ENCODE measurements around the gene SH3RF2.
"Not testable (repeated sequence)": the region's sequence is repeated elsewhere in the genome, so short reads cannot be mapped to it uniquely, and the experiment has no call there.

The SH3RF2 gene

DNA sequence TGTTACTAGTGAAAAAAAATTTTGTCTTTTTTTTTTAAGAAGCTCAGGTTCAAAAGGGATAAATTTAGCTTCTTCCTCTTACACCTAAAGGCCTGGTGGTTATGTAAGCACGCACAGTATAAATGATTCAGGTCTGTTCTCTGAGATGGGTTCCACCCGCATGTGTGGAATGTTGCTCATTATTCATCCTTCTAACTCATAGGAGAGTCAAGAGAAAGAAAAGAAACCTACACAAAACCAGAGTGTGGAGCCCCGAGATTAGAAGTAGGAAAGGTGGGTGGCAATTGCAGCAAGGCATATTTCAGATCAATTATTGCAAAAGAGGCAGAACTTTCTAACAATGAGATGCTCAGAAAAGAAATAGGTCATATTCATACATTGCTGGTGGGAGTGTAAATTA lies 155.5 kb downstream of the SH3RF2 start:
- DNase-seq, result no peak

GRCh38 chr5:146098047-146098446 lies 161.7 kb downstream of the SH3RF2 start:
- no peak for DNase-seq

- DNase-seq, result no peak
These were observed 165.3 kb downstream of the SH3RF2 start for GRCh38 chr5:146101646-146102045.

DNA sequence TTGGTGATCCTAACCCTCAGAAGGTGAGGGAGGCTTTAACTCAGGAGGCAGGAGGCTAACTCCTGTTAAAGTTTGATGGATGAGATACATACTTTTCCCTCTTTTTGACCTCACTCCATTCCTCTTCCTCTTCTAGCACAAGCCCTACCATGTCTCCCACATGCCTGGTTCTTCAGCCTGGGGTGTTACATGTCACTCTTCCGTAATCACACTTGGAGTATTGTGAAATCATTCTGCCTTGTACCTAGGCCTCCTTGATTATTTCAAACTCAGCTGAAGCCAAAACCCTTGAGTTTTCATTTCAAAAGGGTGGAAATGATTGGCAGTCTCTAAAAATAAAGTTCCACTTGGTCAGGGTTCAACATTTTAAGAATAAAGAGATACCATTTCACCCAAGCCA lies 167.2 kb downstream of the SH3RF2 start:
- DNase-seq, result peak; percentile 30

GRCh38 chr5:146105477-146105876 lies 169.1 kb downstream of the SH3RF2 start, which contains the start of gene PLAC8L1:
Gene PLAC8L1 (minus strand): TSS chr5:146105577. CDS start chr5:146104311, 1,266 bp downstream.
- no peak for DNase-seq

- DNase-seq, result no peak
These were observed 171.5 kb downstream of the SH3RF2 start for GRCh38 chr5:146107901-146108300.

DNA sequence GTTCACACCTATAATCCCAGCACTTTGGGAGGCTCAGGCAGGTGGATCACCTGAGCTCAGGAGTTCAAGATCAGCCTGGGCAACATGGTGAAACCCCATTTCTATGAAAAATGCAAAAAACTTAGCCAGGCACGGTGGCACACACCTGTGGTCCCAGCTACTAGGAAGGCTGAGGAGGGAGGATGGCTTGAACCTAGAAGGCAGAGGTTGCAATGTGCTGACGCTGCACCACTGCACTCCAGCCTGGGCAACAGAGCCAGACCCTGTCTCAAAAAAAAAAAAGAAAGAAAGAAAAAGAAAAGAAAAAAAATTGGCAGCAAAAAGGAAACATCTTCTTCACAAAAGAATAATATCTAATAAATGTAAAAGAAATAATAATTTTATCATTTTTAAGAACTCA lies 172.5 kb downstream of the SH3RF2 start:
- DNase-seq, result not testable (repeated sequence)

DNA sequence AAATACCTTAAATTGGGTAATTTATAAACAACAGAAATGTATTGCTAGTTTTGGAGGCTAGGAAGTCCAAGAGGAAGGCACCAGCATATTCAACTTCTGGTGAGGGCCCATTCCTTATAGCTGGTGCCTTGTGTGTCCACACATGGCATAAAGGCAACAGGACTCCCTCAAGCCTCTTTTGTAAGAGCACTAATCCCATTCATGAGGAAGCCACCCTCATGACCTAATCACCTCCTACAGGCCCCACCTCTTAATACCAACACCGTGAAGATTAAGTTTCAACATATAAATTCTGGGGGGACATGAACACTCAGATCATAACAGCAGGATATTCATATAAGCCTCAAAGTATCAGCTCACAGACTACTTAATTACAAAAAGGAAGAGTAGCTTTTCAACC lies 173.0 kb downstream of the SH3RF2 start:
- peak in 1 of 2 donors; percentile 3 for DNase-seq

- no peak for DNase-seq
These were observed 175.0 kb downstream of the SH3RF2 start for GRCh38 chr5:146111409-146111808.

DNA sequence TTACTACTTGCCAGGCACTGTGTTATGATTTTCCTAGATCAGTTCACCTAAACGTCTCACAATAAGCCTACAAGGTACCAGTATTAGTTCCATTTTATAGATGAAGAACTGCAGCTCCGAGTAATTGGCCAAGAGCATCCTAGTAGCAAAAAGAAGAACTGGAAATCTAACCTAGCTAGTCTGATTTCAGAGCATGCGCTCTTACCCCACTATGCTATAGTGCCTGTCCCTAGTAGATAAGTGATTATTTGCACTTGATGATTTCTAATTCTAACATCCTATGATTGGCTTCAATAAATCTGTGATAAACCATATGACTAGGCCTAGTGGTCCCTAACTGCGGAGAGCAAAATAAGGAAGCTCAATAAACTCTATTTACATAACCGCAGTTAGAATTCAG lies 176.1 kb downstream of the SH3RF2 start:
- no peak for DNase-seq

Data from inflammatory macrophage (primary cell).